Thyroid gland (tissue), 4 donors: ENCODE measurements around the gene ADAM30. TPM values are rescaled to one million over a fixed set of nuclear protein-coding genes. Genes with fewer than 3 reads are reported as not detected.

Experiments
- DNase-seq, 2 donors: peaks; one replicate each; pipeline ENCODE4 v3.0.0-alpha.2; 2019
- H3K27ac ChIP-seq, 3 donors: fragments of 200-600 bp; sonication (generic); 1 replicate in 2 of 3; 2 replicates in 1 of 3; pipeline ENCODE4 v1.5.1; 2016 to 2019; ENCODE audit warnings: mild to moderate bottlenecking in 1 of 3, moderate library complexity in 1 of 3
- H3K27me3 ChIP-seq: fragments of 200-600 bp; sonication (generic); one replicate; pipeline ENCODE4 v1.5.1; 2019
- H3K36me3 ChIP-seq, 2 donors: fragments of 200-600 bp; sonication (generic); one replicate each; pipeline ENCODE4 v1.5.1; 2016 to 2019
- H3K4me1 ChIP-seq, 2 donors: fragments of 200-600 bp; sonication (generic); one replicate each; pipeline ENCODE4 v1.5.1; 2017 to 2019
- H3K4me3 ChIP-seq, 3 donors: fragments of 200-600 bp; sonication (generic); replicated peaks in 1 of 3; 1 replicate in 2 of 3; 2 replicates in 1 of 3; pipeline ENCODE4 v1.5.1; 2016; ENCODE audit warnings: mild to moderate bottlenecking in 1 of 3
- H3K9me3 ChIP-seq: fragments of 200-600 bp; sonication (generic); one replicate; pipeline ENCODE4 v1.5.1; 2017
- POLR2A ChIP-seq, 2 donors: fragments of 450-650 bp; IDR thresholded peaks; one replicate each; pipeline ENCODE4 v1.6.1; 2017; ENCODE audit warnings: antibody characterized with exemption in 2 of 2, mild to moderate bottlenecking in 2 of 2, moderate library complexity in 1 of 2
- WGBS, 2 donors: methylation state at CpG; one replicate each; pipeline ENCODE4 v1.1.5; 2017; 5-methylcytosine and 5-hydroxymethylcytosine counted together
- intact Hi-C: fragments of 100-400 bp; cut with DNase I; formaldehyde crosslinking; loops from one replicate; pipeline ENCODE4 v1.15.1; 2023
- total RNA-seq, 4 donors: library from RNA; depleted of rRNA; stranded (reverse); fragments of >200 nt; gene quantifications; one replicate each; pipeline ENCODE4 v1.2.3, GENCODE V29; 2016
- TF ChIP-seq, protein P1 (sequence below), 6 experiments: fragments of 200-600 bp in 3 of 6; fragments of 450-650 bp in 3 of 6; sonication (generic) in 3 of 6; IDR thresholded peaks; one replicate each; pipeline ENCODE4 v1.5.1; 2016 to 2019; ENCODE audit warnings: antibody characterized with exemption in 6 of 6, mild to moderate bottlenecking in 2 of 6, inconsistent platforms in 1 of 6, moderate library complexity in 1 of 6

Gene ADAM30
- total RNA-seq, 4 donors from 2014 or later: 0.13 TPM; not detected in 3

DNA sequence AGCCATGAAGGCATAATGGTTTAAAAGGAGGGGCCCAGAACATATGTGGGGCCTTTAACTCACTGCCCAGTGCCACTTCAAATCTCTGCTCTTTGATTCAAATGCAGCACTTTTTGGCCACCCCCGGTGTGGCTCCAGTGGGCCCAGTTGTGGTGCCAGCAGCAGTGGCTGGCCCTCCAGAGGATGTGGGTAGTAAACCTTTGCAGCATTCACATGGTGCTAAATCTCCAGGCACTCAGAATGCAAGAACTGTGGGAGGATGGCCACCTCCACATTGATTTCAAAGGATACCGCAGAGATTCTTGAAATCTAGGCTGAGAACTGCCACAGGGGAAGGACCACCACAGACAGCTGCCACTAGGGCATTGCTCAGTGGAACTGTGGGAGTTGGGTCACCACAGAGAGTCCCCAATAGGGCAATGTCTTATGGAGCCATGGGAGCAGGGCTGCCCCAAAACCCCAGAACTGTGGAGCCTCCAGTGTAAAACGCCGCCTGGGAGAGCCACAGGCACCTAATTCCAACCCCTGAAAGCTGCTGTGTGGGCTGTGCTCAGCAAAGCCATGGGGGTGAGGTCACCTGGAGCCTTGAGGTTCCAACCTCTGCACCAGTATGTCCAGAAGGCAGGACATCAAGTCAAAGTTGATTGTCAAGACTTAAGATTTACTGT lies 6.6 kb upstream of the ADAM30 start:
- no peaks in the 10 kb centered on the region for H3K36me3 ChIP-seq
- peaks cover 4% of the 10 kb centered on the region for H3K9me3 ChIP-seq
- no peak for DNase-seq
- no peak overlapping the region for H3K27ac ChIP-seq
- no peaks in the 10 kb centered on the region for H3K27me3 ChIP-seq
- intact Hi-C loops: no loop called here
- no peak overlapping the region for H3K4me3 ChIP-seq
- 83 to 91% methylated on average over 4 of the region's 4 CpGs for WGBS, 2 donors
- TF ChIP-seq, protein P1, sequence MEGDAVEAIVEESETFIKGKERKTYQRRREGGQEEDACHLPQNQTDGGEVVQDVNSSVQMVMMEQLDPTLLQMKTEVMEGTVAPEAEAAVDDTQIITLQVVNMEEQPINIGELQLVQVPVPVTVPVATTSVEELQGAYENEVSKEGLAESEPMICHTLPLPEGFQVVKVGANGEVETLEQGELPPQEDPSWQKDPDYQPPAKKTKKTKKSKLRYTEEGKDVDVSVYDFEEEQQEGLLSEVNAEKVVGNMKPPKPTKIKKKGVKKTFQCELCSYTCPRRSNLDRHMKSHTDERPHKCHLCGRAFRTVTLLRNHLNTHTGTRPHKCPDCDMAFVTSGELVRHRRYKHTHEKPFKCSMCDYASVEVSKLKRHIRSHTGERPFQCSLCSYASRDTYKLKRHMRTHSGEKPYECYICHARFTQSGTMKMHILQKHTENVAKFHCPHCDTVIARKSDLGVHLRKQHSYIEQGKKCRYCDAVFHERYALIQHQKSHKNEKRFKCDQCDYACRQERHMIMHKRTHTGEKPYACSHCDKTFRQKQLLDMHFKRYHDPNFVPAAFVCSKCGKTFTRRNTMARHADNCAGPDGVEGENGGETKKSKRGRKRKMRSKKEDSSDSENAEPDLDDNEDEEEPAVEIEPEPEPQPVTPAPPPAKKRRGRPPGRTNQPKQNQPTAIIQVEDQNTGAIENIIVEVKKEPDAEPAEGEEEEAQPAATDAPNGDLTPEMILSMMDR (IDR thresholded peaks at IDR 0.05): no peak
- TF ChIP-seq POLR2A (IDR thresholded peaks at IDR 0.05): no peak
- no peaks in the 10 kb centered on the region for H3K4me1 ChIP-seq

DNA sequence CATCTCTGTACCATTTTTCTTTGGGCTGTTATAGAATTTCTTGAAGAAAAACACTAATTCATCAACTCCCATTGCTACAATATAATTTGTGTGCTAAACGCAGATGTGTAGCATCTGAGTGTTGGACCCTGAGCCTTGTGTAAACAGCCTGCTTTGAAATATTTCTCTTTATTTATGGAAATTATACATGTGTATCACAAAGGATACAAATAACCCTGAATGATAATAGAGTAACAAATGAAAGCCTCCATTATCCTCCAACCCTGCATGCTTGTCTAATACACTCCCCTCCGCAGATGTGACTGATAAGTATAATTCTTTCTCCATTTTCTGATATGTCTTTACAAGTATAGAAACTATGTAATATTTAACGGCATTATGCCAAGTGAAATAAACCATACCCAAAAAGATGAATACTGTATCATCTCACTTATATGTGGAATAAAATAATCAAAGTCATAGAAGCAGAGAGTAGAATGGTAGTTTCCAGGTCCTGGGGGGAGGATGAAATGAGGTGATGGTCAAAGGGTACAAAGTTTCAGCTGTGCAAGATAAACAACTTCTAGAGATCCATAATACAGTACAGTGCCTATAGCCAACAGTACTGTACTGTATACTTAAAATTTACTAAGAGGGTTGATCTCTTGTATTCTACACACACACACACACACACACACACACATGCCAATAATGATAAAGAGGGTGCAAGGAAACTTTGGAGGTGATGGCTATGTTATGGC lies 2.8 kb upstream of the ADAM30 start:
- Histone ChIP-seq H3K4me3 (no peak overlapping the region), H3K27ac (no peak overlapping the region), H3K36me3 (no peaks in the 10 kb centered on the region), H3K9me3 (no peaks in the 10 kb centered on the region), H3K27me3 (no peaks in the 10 kb centered on the region), H3K4me1 (no peaks in the 10 kb centered on the region)
- 91 to 92% methylated on average over 3 of the region's 3 CpGs for WGBS, 2 donors
- intact Hi-C loops: no loop called here
- TF ChIP-seq, protein P1 (IDR thresholded peaks at IDR 0.05): no peak
- no peak for TF ChIP-seq POLR2A (IDR thresholded peaks at IDR 0.05)
- no peak for DNase-seq

DNA sequence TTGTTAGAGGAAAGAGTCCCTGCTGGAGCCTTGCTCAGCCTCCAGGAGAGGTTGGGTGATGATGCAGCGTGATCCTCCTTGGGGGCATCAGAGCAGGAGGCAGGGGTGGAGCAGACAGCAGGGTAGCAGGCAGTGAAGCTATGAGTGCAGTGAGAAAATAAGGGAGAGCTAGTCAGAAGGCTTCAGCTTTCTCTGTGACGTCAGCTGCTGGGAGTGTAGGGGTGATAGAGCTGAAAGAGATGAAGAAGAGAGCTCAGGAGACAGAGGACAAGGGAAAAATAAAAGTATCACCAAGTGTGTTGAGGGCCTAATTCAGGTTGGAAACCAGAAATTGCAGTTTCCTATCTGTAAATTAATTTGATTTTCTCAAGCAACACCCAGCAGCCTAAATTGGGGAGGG lies 2.2 kb upstream of the ADAM30 start:
- no peak for DNase-seq
- no peaks in the 10 kb centered on the region for H3K4me1 ChIP-seq
- no peak overlapping the region for H3K4me3 ChIP-seq
- H3K27ac ChIP-seq: no peak overlapping the region
- no peaks in the 10 kb centered on the region for H3K36me3 ChIP-seq
- no peaks in the 10 kb centered on the region for H3K27me3 ChIP-seq
- no peak for TF ChIP-seq POLR2A (IDR thresholded peaks at IDR 0.05)
- TF ChIP-seq, protein P1 (IDR thresholded peaks at IDR 0.05): no peak
- intact Hi-C loops: no loop called here
- 78 to 81% methylated on average over 2 of the region's 2 CpGs for WGBS, 2 donors
- no peaks in the 10 kb centered on the region for H3K9me3 ChIP-seq

DNA sequence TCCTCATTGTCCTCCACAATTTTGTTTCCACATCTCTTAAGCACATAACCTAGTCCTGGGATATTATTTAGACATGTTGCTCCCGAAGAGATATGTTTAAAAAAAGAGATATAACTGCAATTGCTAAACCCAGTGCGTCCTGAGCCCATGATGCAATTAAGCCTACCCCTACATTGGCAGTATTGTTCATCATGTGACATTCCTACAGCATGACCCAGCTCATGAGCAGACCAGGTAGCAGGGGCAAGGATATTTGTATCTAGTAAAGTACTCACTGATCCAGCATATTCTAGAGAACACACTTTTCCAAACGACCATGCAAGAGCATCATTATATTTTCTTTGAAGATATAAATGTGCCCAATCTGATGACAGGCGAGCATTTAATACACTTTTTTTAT lies 1.2 kb downstream of the ADAM30 start:
- no peaks in the 10 kb centered on the region for H3K36me3 ChIP-seq
- no peaks in the 10 kb centered on the region for H3K27me3 ChIP-seq
- H3K9me3 ChIP-seq: no peaks in the 10 kb centered on the region
- TF ChIP-seq POLR2A (IDR thresholded peaks at IDR 0.05): no peak
- TF ChIP-seq, protein P1 (IDR thresholded peaks at IDR 0.05): no peak
- intact Hi-C loops: no loop called here
- no peak overlapping the region for H3K4me3 ChIP-seq
- 87 to 90% methylated on average over 4 of the region's 4 CpGs for WGBS, 2 donors
- no peak for DNase-seq
- H3K4me1 ChIP-seq: no peaks in the 10 kb centered on the region
- H3K27ac ChIP-seq: no peak overlapping the region
